ENCODE results near the gene AHRR. TPM values are rescaled to one million over a fixed set of nuclear protein-coding genes. Genes with fewer than 3 reads are reported as not detected.
A peak's percentile ranks its signal among the peaks of the same experiment; 100 is the strongest.

AHRR gene
- total RNA-seq, 1 experiment from 2014 or later, result 2.2 TPM

- WGBS (ENCODE audit: extremely low coverage, insufficient read length, low lambda C conversion rate), result no CpG with 5 or more reads among the region's 24 CpGs
- Histone ChIP-seq H3K4me2 (ENCODE audit: insufficient read depth, insufficient read length, low read length) (no peak overlapping the region), H2BK5ac (ENCODE audit: insufficient read length, low read length) (no peak overlapping the region), H3K23me2 (ENCODE audit: insufficient read length, low read depth, low read length, poor library complexity, severe bottlenecking) (no peaks in the 10 kb centered on the region), H3K18ac (ENCODE audit: insufficient read length, low read depth, low read length) (no peak overlapping the region), H4K8ac (replicated peaks; ENCODE audit: insufficient read length, low read depth, low read length) (no peak overlapping the region), H3K27me3 (ENCODE audit: insufficient read depth, low read length) (no peaks in the 10 kb centered on the region), H4K20me1 (ENCODE audit: control insufficient read depth, insufficient read depth, insufficient read length) (no peaks in the 10 kb centered on the region), H3K14ac (ENCODE audit: insufficient read depth, low read length) (no peak overlapping the region), H4K5ac (ENCODE audit: insufficient read length, low read depth, low read length) (no peak overlapping the region), H3K27ac (ENCODE audit: insufficient read length, low read depth, low read length) (no peak overlapping the region), H3K23ac (ENCODE audit: insufficient read length, low read depth, low read length) (no peak overlapping the region), H3K4ac (ENCODE audit: low read depth, low read length) (no peak overlapping the region), H4K91ac (ENCODE audit: insufficient read length, low read depth, low read length) (no peak overlapping the region), H2AFZ (ENCODE audit: low read length) (no peak overlapping the region), H3K9ac (ENCODE audit: extremely low read depth, insufficient read length, low read length) (no peak overlapping the region), H3K4me1 (ENCODE audit: insufficient read depth, low read length) (no peaks in the 10 kb centered on the region; the same call in 1 of the 2 replicates), H2BK15ac (ENCODE audit: low read depth, low read length) (no peak overlapping the region), H2BK12ac (ENCODE audit: insufficient read length, low read depth, low read length) (no peak overlapping the region), H2BK120ac (ENCODE audit: low read depth, low read length, poor library complexity, severe bottlenecking) (no peak overlapping the region), H3T11ph (ENCODE audit: low read length) (no peak overlapping the region), H2AK5ac (ENCODE audit: insufficient read length, low read length) (no peak overlapping the region), H3K79me2 (ENCODE audit: insufficient read depth, low read length) (no peaks in the 10 kb centered on the region), H3K79me1 (ENCODE audit: insufficient read depth, low read depth, low read length, poor library complexity, severe bottlenecking) (no peaks in the 10 kb centered on the region), H3K9me3 (ENCODE audit: control insufficient read depth, low read depth, low read length) (no peaks in the 10 kb centered on the region), H3K56ac (ENCODE audit: insufficient read length, low read depth, low read length) (no peak overlapping the region), H2BK20ac (ENCODE audit: low read depth, low read length, poor library complexity, severe bottlenecking) (no peak overlapping the region)
- TF ChIP-seq CTCF (conservative IDR thresholded peaks at IDR 0.05), result no peak
- peaks cover 6 to 7% of the 10 kb centered on the region in 2 experiments for H3K4me1 Mint-ChIP-seq
- H3K4me3 Mint-ChIP-seq, result 0 out of 5 replicates have a peak overlapping the region, but pooled peaks of 1 of the 2 experiments have one; percentile 12
- no peaks in the 10 kb centered on the region for H3K9me3 Mint-ChIP-seq
- peaks cover 20 to 73% (median 58%) of the 10 kb centered on the region in 3 experiments; a peak in 6 of 7 replicates for H3K36me3 Mint-ChIP-seq (ENCODE audit: insufficient read depth in 1 of 3, low read depth in 3 of 3)
- peak overlapping the region in 1 of 3 experiments; percentile 68; a peak in 3 of 7 replicates for H3K27ac Mint-ChIP-seq
- DNase-seq, result peak; percentile 14
- no peaks in the 10 kb centered on the region for H3K27me3 Mint-ChIP-seq (ENCODE audit: low read depth)
These were observed 138.2 kb downstream of the AHRR start for GRCh38 chr5:459562-460272.
